Naive thymus-derived CD4-positive, alpha-beta T cell (primary cell): ENCODE data around the gene CENPV. TPM values are rescaled to one million over a fixed set of nuclear protein-coding genes. Genes with fewer than 3 reads are reported as not detected.
"Not testable (repeated sequence)": the region's sequence is repeated elsewhere in the genome, so short reads cannot be mapped to it uniquely, and the experiment has no call there.

Experiments
- ATAC-seq: fragments of 150-1000 bp; cut with Tn5 transposase; 2 replicates; pipeline ENCODE4 v1.10.0; 2021; ENCODE audit warnings: mild to moderate bottlenecking, moderate library complexity
- CTCF ChIA-PET: fragments of 350-600 bp; sonication (Branson Sonifier 250); formaldehyde crosslinking; loops from one replicate; lab custom pipeline; 2021; ENCODE audit warnings: antibody characterized with exemption; lab: Charles Lee
- POLR2A ChIA-PET: fragments of 350-600 bp; sonication (Branson Sonifier 250); formaldehyde crosslinking; loops from one replicate; lab custom pipeline; 2021; ENCODE audit warnings: antibody characterized with exemption, inconsistent platforms; lab: Charles Lee
- DNase-seq, 9 donors: peaks; one replicate each; pipeline versions ENCODE4 v3.0.0 to v3.0.0-alpha.2; 2020 to 2022; ENCODE audit warnings: mixed read lengths in 1 of 9
- H3K27ac ChIP-seq: one replicate; pipeline ENCODE4 v1.7.0; 2013; ENCODE audit warnings: mild to moderate bottlenecking, low read depth, low read length, moderate library complexity
- H3K27me3 ChIP-seq, 2 donors: one replicate each; pipeline ENCODE4 v1.7.0; 2013; ENCODE audit warnings: low read length in 2 of 2, mild to moderate bottlenecking in 2 of 2, moderate library complexity in 2 of 2; ENCODE audit not compliant: control insufficient read depth in 2 of 2, insufficient read depth in 2 of 2
- H3K36me3 ChIP-seq, 3 experiments: 1 replicate in 2 of 3; 2 replicates in 1 of 3; pipeline ENCODE4 v1.7.0; 2013; ENCODE audit warnings: low read length in 3 of 3, mild to moderate bottlenecking in 3 of 3, moderate library complexity in 1 of 3; ENCODE audit not compliant: insufficient read depth in 3 of 3, control insufficient read depth in 2 of 3
- H3K4me1 ChIP-seq, 2 donors: one replicate each; pipeline ENCODE4 v1.7.0; 2013; ENCODE audit warnings: low read length in 2 of 2, mild to moderate bottlenecking in 2 of 2, moderate library complexity in 1 of 2; ENCODE audit not compliant: control insufficient read depth in 2 of 2, insufficient read depth in 2 of 2
- H3K4me3 ChIP-seq: 2 replicates; pipeline ENCODE4 v1.7.0; 2013; ENCODE audit warnings: mild to moderate bottlenecking, low read length
- H3K9me3 ChIP-seq, 3 experiments: 1 replicate in 2 of 3; 2 replicates in 1 of 3; pipeline ENCODE4 v1.7.0; 2013; ENCODE audit warnings: low read length in 3 of 3; ENCODE audit not compliant: control insufficient read depth in 2 of 3
- H3K27ac Mint-ChIP-seq, 9 donors: one replicate each; pipeline ENCODE4 v1.8.0; 2020 to 2022; ENCODE audit warnings: mixed read lengths in 9 of 9, mild to moderate bottlenecking in 8 of 9, moderate library complexity in 5 of 9, inconsistent platforms in 2 of 9
- H3K27me3 Mint-ChIP-seq, 5 donors: one replicate each; pipeline ENCODE4 v1.8.0; 2021 to 2022; ENCODE audit warnings: mixed read lengths in 5 of 5, mild to moderate bottlenecking in 1 of 5
- H3K36me3 Mint-ChIP-seq, 5 donors: one replicate each; pipeline ENCODE4 v1.8.0; 2020 to 2022; ENCODE audit warnings: mixed read lengths in 5 of 5, mild to moderate bottlenecking in 3 of 5, inconsistent platforms in 1 of 5
- H3K4me1 Mint-ChIP-seq, 7 donors: one replicate each; pipeline ENCODE4 v1.8.0; 2020 to 2022; ENCODE audit warnings: mixed read lengths in 7 of 7, mild to moderate bottlenecking in 3 of 7, inconsistent platforms in 1 of 7
- H3K4me3 Mint-ChIP-seq, 10 donors: one replicate each; pipeline ENCODE4 v1.8.0; 2020 to 2022; ENCODE audit warnings: mild to moderate bottlenecking in 10 of 10, mixed read lengths in 10 of 10, moderate library complexity in 6 of 10, inconsistent platforms in 2 of 10
- H3K9me3 Mint-ChIP-seq, 11 donors: one replicate each; pipeline ENCODE4 v1.8.0; 2020 to 2022; ENCODE audit warnings: mixed read lengths in 11 of 11, mild to moderate bottlenecking in 4 of 11, inconsistent platforms in 1 of 11, moderate library complexity in 1 of 11
- intact Hi-C, 2 donors: fragments of 100-400 bp; cut with micrococcal nuclease; formaldehyde crosslinking; loops; one replicate each; pipeline ENCODE4 v1.15.1; 2023
- polyA plus RNA-seq, 2 donors: library from polyadenylated mRNA; unstranded; fragments of 300-500 nt; fragmentation: Illumina TruSeq; gene quantifications; one replicate each; pipeline ENCODE4 v1.2.3, GENCODE V29; 2021
- total RNA-seq, 6 experiments: library from RNA in 5 of 6; stranded (reverse) in 5 of 6; gene quantifications; 1 replicate in 5 of 6; 2 replicates in 1 of 6; pipeline ENCODE4 v1.2.3 and lab custom pipeline; 2021 to 2026

CENPV gene
- total and polyA plus RNA-seq, 7 experiments from 2014 or later: 9.8 to 30.3 (median 22.2) TPM

DNA sequence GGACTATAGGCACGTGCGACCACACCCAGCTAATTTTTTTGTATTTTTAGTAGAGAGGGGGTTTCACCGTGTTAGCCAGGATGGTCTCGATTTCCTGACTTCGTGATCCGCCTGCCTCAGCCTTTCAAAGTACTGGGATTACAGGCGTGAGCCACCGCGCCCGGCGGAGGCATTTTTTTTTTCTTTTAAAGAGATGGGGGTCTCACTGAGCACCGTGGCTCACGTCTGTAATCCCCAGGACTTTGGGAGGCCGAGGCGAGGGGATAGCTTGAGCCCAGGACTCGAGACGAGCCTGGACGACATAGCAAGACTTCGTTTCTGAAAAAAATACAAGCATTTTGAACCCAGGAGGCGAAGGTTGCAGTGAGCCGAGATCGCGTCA lies 32.8 kb upstream of the CENPV start:
- H3K27ac ChIP-seq: not testable (repeated sequence)

DNA sequence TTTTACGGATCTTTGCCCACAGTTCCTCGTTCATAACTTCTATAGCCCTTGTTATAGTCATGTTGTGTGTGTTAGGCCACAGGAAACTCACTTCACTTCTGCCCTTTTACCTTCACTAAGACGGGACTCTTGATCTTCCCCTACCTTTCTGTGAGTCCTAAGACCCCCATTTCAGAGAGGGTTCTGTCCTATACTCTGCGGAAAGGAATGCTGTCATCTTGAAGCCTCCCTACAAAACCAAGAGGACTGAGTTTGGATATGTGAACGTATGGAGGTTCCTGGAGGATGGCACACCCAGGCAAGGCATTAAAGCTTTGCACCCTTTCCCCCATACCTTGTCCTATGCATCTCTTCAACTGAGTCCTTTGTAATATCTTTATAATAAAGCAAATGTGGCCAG lies 31.3 kb upstream of the CENPV start:
- ATAC-seq (no peak), DNase-seq (no peak)
- H3K36me3 ChIP-seq: peaks cover 0 to 12% (median 3%) of the 10 kb centered on the region in 3 experiments
- peaks cover 0 to 17% (median 0%) of the 10 kb centered on the region in 11 donors for H3K9me3 Mint-ChIP-seq
- peaks cover 0 to 15% (median 0%) of the 10 kb centered on the region in 5 donors for H3K27me3 Mint-ChIP-seq
- no peak overlapping the region for H3K27ac ChIP-seq
- peak overlapping the region in 7 of 10 donors; percentile 3 to 59 (median 41) for H3K4me3 Mint-ChIP-seq
- no peaks in the 10 kb centered on the region for H3K9me3 ChIP-seq
- peaks cover 22 to 60% (median 49%) of the 10 kb centered on the region in 7 donors for H3K4me1 Mint-ChIP-seq
- ChIA-PET CTCF (interaction anchor here (0.6 to 2.0 kb wide), 6 partner anchors 10 to 138 kb away, joined by 3 to 12 read pairs (median 6); partner anchors contain the start of gene TRPV2), POLR2A (interaction anchor here (2.4 kb wide), 1 partner anchor 31 kb away, joined by 18 read pairs; the partner anchor contains the start of gene TRPV2)
- H3K27me3 ChIP-seq: no peaks in the 10 kb centered on the region
- no peak overlapping the region for H3K4me3 ChIP-seq
- peaks cover 6 to 13% of the 10 kb centered on the region in 2 donors for H3K4me1 ChIP-seq
- peak overlapping the region in 7 of 9 donors; percentile 12 to 77 (median 27) for H3K27ac Mint-ChIP-seq
- intact Hi-C loops: no loop called here
- peaks cover 0 to 33% (median 28%) of the 10 kb centered on the region in 5 donors for H3K36me3 Mint-ChIP-seq

More for the DNA sequence above, 32.8 kb upstream of the CENPV start:
- ATAC-seq, H3K27me3 ChIP-seq, DNase-seq, H3K9me3 ChIP-seq: not testable (repeated sequence)
- peaks cover 6 to 13% of the 10 kb centered on the region in 2 donors for H3K4me1 ChIP-seq
- ChIA-PET POLR2A (interaction anchor here (0.7 to 2.4 kb wide), 2 partner anchors 29 to 150 kb away, joined by 3 to 18 read pairs; partner anchors contain the start of gene TRPV2), CTCF (interaction anchor here (0.6 to 2.0 kb wide), 11 partner anchors 11 to 1415 kb away, joined by 3 to 12 read pairs (median 4); partner anchors contain the start of gene TRPV2)
- peaks cover 22 to 51% (median 44%) of the 10 kb centered on the region in 7 donors for H3K4me1 Mint-ChIP-seq
- H3K27me3 Mint-ChIP-seq: peaks cover 0 to 14% (median 0%) of the 10 kb centered on the region in 5 donors
- H3K27ac Mint-ChIP-seq: peak overlapping the region in 3 of 9 donors; percentile 60 to 77 (median 63)
- peaks cover 0 to 11% (median 0%) of the 10 kb centered on the region in 11 donors for H3K9me3 Mint-ChIP-seq
- intact Hi-C loops: loop anchor here (1.0 to 5.0 kb wide), 4 partner anchors 29 to 203 kb away; partner anchors contain the start of gene TRPV2 (in 2 of the 2)
- H3K4me3 Mint-ChIP-seq: peak overlapping the region; percentile 84 to 92 (median 89)
- H3K36me3 Mint-ChIP-seq: peaks cover 0 to 29% (median 23%) of the 10 kb centered on the region in 5 donors
- H3K4me3 ChIP-seq: peak overlapping the region; percentile 78
- peaks cover 0 to 12% (median 3%) of the 10 kb centered on the region in 3 experiments for H3K36me3 ChIP-seq

- H3K27ac Mint-ChIP-seq: peak overlapping the region in 7 of 9 donors; percentile 14 to 84 (median 51)
- no peaks in the 10 kb centered on the region for H3K9me3 ChIP-seq
- intact Hi-C loops: no loop called here
- peaks cover 0 to 33% (median 28%) of the 10 kb centered on the region in 5 donors for H3K36me3 Mint-ChIP-seq
- ATAC-seq (no peak), DNase-seq (no peak)
- H3K27me3 ChIP-seq: no peaks in the 10 kb centered on the region
- peaks cover 0 to 12% (median 3%) of the 10 kb centered on the region in 3 experiments for H3K36me3 ChIP-seq
- POLR2A ChIA-PET: interaction anchor here (1.1 kb wide), 1 partner anchor 9 kb away, joined by 3 read pairs; no protein-coding TSS in a partner anchor
- peaks cover 0 to 17% (median 0%) of the 10 kb centered on the region in 11 donors for H3K9me3 Mint-ChIP-seq
- H3K27ac ChIP-seq: no peak overlapping the region
- peaks cover 22 to 60% (median 49%) of the 10 kb centered on the region in 7 donors for H3K4me1 Mint-ChIP-seq
- no peak overlapping the region for H3K4me3 ChIP-seq
- H3K27me3 Mint-ChIP-seq: peaks cover 0 to 13% (median 0%) of the 10 kb centered on the region in 5 donors
- peaks cover 6 to 13% of the 10 kb centered on the region in 2 donors for H3K4me1 ChIP-seq
- peak overlapping the region in 9 of 10 donors; percentile 9 to 85 (median 47) for H3K4me3 Mint-ChIP-seq
- CTCF ChIA-PET: interaction anchor here (1.0 to 1.9 kb wide), 2 partner anchors 14 to 32 kb away, joined by 5 to 6 read pairs; partner anchors contain the start of gene TRPV2
These were observed 30.6 kb upstream of the CENPV start for GRCh38 chr17:16383772-16384287.

DNA sequence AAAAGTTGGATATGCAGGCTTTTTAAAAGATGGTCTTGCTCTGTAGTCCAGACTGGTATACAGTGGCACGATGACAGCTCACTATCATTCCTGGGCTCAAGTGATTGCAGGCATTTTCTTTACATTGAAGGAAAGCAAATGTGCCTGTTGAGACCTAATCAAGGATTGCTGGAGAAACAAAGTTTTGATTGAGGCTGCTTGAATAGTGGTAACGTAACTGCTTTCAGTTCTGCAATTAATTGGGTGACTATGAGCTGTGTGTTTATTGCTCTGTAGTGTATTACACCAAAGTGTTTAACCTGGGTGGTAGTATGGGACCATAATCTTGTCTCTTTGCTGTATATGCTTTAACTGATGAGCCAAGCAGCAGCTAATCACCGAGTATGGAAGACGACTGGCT lies 29.9 kb upstream of the CENPV start:
- Mint-ChIP-seq H3K9me3 (peaks cover 0 to 17% (median 0%) of the 10 kb centered on the region in 11 donors), H3K36me3 (peaks cover 0 to 33% (median 28%) of the 10 kb centered on the region in 5 donors), H3K4me3 (peak overlapping the region in 9 of 10 donors; percentile 9 to 99 (median 58)), H3K4me1 (peaks cover 22 to 60% (median 49%) of the 10 kb centered on the region in 7 donors), H3K27ac (peak overlapping the region in 7 of 9 donors; percentile 34 to 88 (median 65)), H3K27me3 (peaks cover 0 to 13% (median 0%) of the 10 kb centered on the region in 5 donors)
- ChIA-PET POLR2A (interaction anchor here (0.9 to 1.2 kb wide), 3 partner anchors 10 to 33 kb away, joined by 3 to 5 read pairs (median 4); partner anchors contain the start of gene TRPV2), CTCF (interaction anchor here (0.6 to 1.9 kb wide), 3 partner anchors 13 to 170 kb away, joined by 3 to 6 read pairs (median 5); partner anchors contain the start of gene TRPV2)
- Histone ChIP-seq H3K4me1 (peaks cover 6 to 13% of the 10 kb centered on the region in 2 donors), H3K9me3 (no peaks in the 10 kb centered on the region), H3K27me3 (no peaks in the 10 kb centered on the region), H3K36me3 (peaks cover 0 to 12% (median 3%) of the 10 kb centered on the region in 3 experiments), H3K4me3 (no peak overlapping the region), H3K27ac (no peak overlapping the region)
- intact Hi-C loops: no loop called here
- ATAC-seq: no peak
- DNase-seq: no peak

DNA sequence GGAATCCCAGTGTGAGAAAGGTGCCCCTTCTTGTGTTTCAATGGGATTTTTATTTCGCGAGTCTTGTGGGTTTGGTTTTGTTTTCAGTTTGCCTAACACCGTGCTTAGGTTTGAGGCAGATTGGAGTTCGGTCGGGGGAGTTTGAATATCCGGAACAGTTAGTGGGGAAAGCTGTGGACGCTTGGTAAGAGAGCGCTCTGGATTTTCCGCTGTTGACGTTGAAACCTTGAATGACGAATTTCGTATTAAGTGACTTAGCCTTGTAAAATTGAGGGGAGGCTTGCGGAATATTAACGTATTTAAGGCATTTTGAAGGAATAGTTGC lies 28.2 kb upstream of the CENPV start:
- H3K36me3 ChIP-seq: peaks cover 0 to 12% (median 3%) of the 10 kb centered on the region in 3 experiments
- peak in 1 of 9 donors; percentile 50 for DNase-seq
- Mint-ChIP-seq H3K27me3 (peaks cover 0 to 5% (median 0%) of the 10 kb centered on the region in 5 donors), H3K4me1 (peaks cover 22 to 50% (median 39%) of the 10 kb centered on the region in 7 donors), H3K9me3 (peaks cover 0 to 17% (median 0%) of the 10 kb centered on the region in 11 donors), H3K27ac (peak overlapping the region; percentile 93 to 100 (median 97)), H3K36me3 (peaks cover 0 to 33% (median 28%) of the 10 kb centered on the region in 5 donors), H3K4me3 (peak overlapping the region; percentile 85 to 99 (median 95))
- no peaks in the 10 kb centered on the region for H3K9me3 ChIP-seq
- ChIA-PET POLR2A (interaction anchor here (0.7 to 2.9 kb wide), 14 partner anchors 17 to 856 kb away, joined by 3 to 36 read pairs (median 6); partner anchors contain the start of genes CENPV, FLCN, NCOR1 and PIGL), CTCF (interaction anchor here (0.7 to 1.1 kb wide), 2 partner anchors 28 to 203 kb away, joined by 3 to 7 read pairs; partner anchors contain the start of gene CENPV)
- peak; percentile 7 for ATAC-seq
- peaks cover 6 to 13% of the 10 kb centered on the region in 2 donors for H3K4me1 ChIP-seq
- peak overlapping the region; percentile 86 for H3K27ac ChIP-seq
- no peaks in the 10 kb centered on the region for H3K27me3 ChIP-seq
- intact Hi-C loops: loop anchor here (1.0 to 2.0 kb wide), 7 partner anchors 29 to 208 kb away; partner anchors contain the start of genes TRPV2 (in 2 of the 2), CENPV (in 1 of the 2) and NCOR1 (in 1 of the 2)
- H3K4me3 ChIP-seq: peak overlapping the region; percentile 66
